Neutrophil (primary cell): ENCODE results near the gene SPATA6L.

Source experiments
- H3K27ac ChIP-seq: fragments of 200-600 bp; sonication (generic); 2 replicates; pipeline ENCODE4 v1.5.1; 2016; ENCODE audit warnings: mild to moderate bottlenecking, moderate library complexity
- H3K27me3 ChIP-seq: fragments of 200-600 bp; sonication (generic); 2 replicates; pipeline ENCODE4 v1.6.0; 2016; ENCODE audit warnings: mild to moderate bottlenecking
- H3K36me3 ChIP-seq: fragments of 200-600 bp; sonication (generic); 2 replicates; pipeline ENCODE4 v1.5.1; 2017
- H3K4me1 ChIP-seq, 2 experiments: fragments of 200-600 bp in 1 of 2; sonication (generic) in 1 of 2; 1 replicate in 1 of 2; 2 replicates in 1 of 2; pipeline versions ENCODE4 v1.5.1 to v1.6.1; 2013 to 2016; ENCODE audit warnings: low read depth in 1 of 2, low read length in 1 of 2, mild to moderate bottlenecking in 1 of 2, moderate library complexity in 1 of 2; ENCODE audit not compliant: control insufficient read depth in 1 of 2, insufficient read depth in 1 of 2
- H3K4me3 ChIP-seq, 2 experiments: fragments of 200-600 bp in 1 of 2; sonication (generic) in 1 of 2; 1 replicate in 1 of 2; 2 replicates in 1 of 2; pipeline ENCODE4 v1.5.1; 2013 to 2016; ENCODE audit warnings: low read depth in 1 of 2, low read length in 1 of 2, mild to moderate bottlenecking in 1 of 2, moderate library complexity in 1 of 2
- H3K9me3 ChIP-seq: fragments of 200-600 bp; sonication (generic); 2 replicates; pipeline ENCODE4 v1.5.1; 2016
- CTCF ChIP-seq: fragments of 200-600 bp; sonication (generic); IDR thresholded peaks from 2 replicates; pipeline ENCODE4 v1.5.1; 2016; ENCODE audit warnings: antibody characterized with exemption

The SPATA6L gene

GRCh38 chr9:4706021-4706420 is 39.7 kb upstream of the SPATA6L start:
- TF ChIP-seq CTCF = no peak

GRCh38 chr9:4704129-4704528 is 37.8 kb upstream of the SPATA6L start:
- Histone ChIP-seq H3K27me3 (no peaks in the 10 kb centered on the region), H3K36me3 (peaks cover 35% of the 10 kb centered on the region), H3K27ac (no peak overlapping the region), H3K4me3 (no peak overlapping the region), H3K4me1 (no peaks in the 10 kb centered on the region), H3K9me3 (no peaks in the 10 kb centered on the region)
- TF ChIP-seq CTCF = no peak

More at GRCh38 chr9:4706021-4706420, 39.7 kb upstream of the SPATA6L start:
- Histone ChIP-seq H3K9me3 (no peaks in the 10 kb centered on the region), H3K27me3 (no peaks in the 10 kb centered on the region), H3K4me1 (no peaks in the 10 kb centered on the region), H3K27ac (no peak overlapping the region), H3K4me3 (no peak overlapping the region), H3K36me3 (peaks cover 32% of the 10 kb centered on the region)

GRCh38 chr9:4701526-4701925 is 35.2 kb upstream of the SPATA6L start:
- no peak for TF ChIP-seq CTCF
- Histone ChIP-seq H3K9me3 (no peaks in the 10 kb centered on the region), H3K27ac (no peak overlapping the region), H3K4me3 (no peak overlapping the region), H3K36me3 (peaks cover 37% of the 10 kb centered on the region), H3K27me3 (no peaks in the 10 kb centered on the region), H3K4me1 (no peaks in the 10 kb centered on the region)

GRCh38 chr9:4700932-4701331 is 34.7 kb upstream of the SPATA6L start:
- no peak for TF ChIP-seq CTCF
- Histone ChIP-seq H3K36me3 (peaks cover 32% of the 10 kb centered on the region), H3K9me3 (no peaks in the 10 kb centered on the region), H3K27ac (no peak overlapping the region), H3K4me3 (no peak overlapping the region), H3K4me1 (no peaks in the 10 kb centered on the region), H3K27me3 (no peaks in the 10 kb centered on the region)

GRCh38 chr9:4700091-4700490 is 33.8 kb upstream of the SPATA6L start:
- H3K4me1 ChIP-seq = no peaks in the 10 kb centered on the region
- H3K27me3 ChIP-seq = no peaks in the 10 kb centered on the region
- H3K36me3 ChIP-seq = peaks cover 30% of the 10 kb centered on the region
- no peak overlapping the region for H3K4me3 ChIP-seq
- TF ChIP-seq CTCF = no peak
- no peak overlapping the region for H3K27ac ChIP-seq
- H3K9me3 ChIP-seq = no peaks in the 10 kb centered on the region

- Histone ChIP-seq H3K4me1 (no peaks in the 10 kb centered on the region), H3K27me3 (no peaks in the 10 kb centered on the region), H3K36me3 (peaks cover 19% of the 10 kb centered on the region), H3K27ac (no peak overlapping the region), H3K4me3 (no peak overlapping the region), H3K9me3 (no peaks in the 10 kb centered on the region)
- TF ChIP-seq CTCF = no peak
Observed at GRCh38 chr9:4691795-4692194, 25.5 kb upstream of the SPATA6L start.
